SK-N-SH (cell line): Measurements from ENCODE around the gene RBM28. TPM values are rescaled to one million over a fixed set of nuclear protein-coding genes. Genes with fewer than 3 reads are reported as not detected.

Source experiments
- CTCF ChIA-PET: fragments of 300-600, 350-600 bp; formaldehyde crosslinking; extraction: SDS; loops from one replicate; lab custom pipeline; 2021; lab: Yijun Ruan, JAX
- POLR2A ChIA-PET: fragments of 350-600 bp; sonication (Branson Sonifier 250); formaldehyde crosslinking; extraction: SDS; loops from one replicate; lab custom pipeline; 2020; ENCODE audit warnings: antibody characterized with exemption, inconsistent platforms; lab: Yijun Ruan, JAX
- DNase-seq: peaks from one replicate; pipeline ENCODE4 v3.0.0; 2012
- H2AFZ ChIP-seq: fragments of 200-600 bp; sonication (generic); 2 replicates; pipeline ENCODE4 v1.8.1; 2016; ENCODE audit warnings: antibody characterized with exemption, mild to moderate bottlenecking, low read depth
- H3F3A ChIP-seq: fragments of 200-600 bp; sonication (generic); replicated peaks from 2 replicates; pipeline ENCODE3; 2016; ENCODE audit warnings: antibody characterized with exemption, mild to moderate bottlenecking; ENCODE audit not compliant: insufficient read depth
- H3K27ac ChIP-seq, 2 experiments: fragments of 200-500 bp in 1 of 2; fragments of 200-600 bp in 1 of 2; sonication (Bioruptor generic) in 1 of 2; sonication (generic), shearing (Covaris generic) in 1 of 2; 2 replicates each; pipeline versions ENCODE4 v1.5.1 to v1.6.1; 2014 to 2016; ENCODE audit warnings: low read depth in 2 of 2, inconsistent platforms in 1 of 2, low read length in 1 of 2, mild to moderate bottlenecking in 1 of 2, mixed read lengths in 1 of 2
- H3K27me3 ChIP-seq: fragments of 200-600 bp; sonication (generic), shearing (Covaris generic); 2 replicates; pipeline ENCODE4 v1.6.1; 2016; ENCODE audit warnings: mixed run types; ENCODE audit not compliant: insufficient read depth
- H3K36me3 ChIP-seq, 2 experiments: fragments of 200-500 bp in 1 of 2; fragments of 200-600 bp in 1 of 2; sonication (Bioruptor generic) in 1 of 2; sonication (generic) in 1 of 2; replicated peaks in 1 of 2; 2 replicates each; pipeline versions ENCODE3 to v1.5.1; 2014 to 2016; ENCODE audit warnings: low read length in 1 of 2, mild to moderate bottlenecking in 1 of 2; ENCODE audit not compliant: insufficient read depth in 2 of 2, control insufficient read depth in 1 of 2
- H3K4me1 ChIP-seq, 2 experiments: fragments of 200-500 bp in 1 of 2; fragments of 200-600 bp in 1 of 2; sonication (Bioruptor generic) in 1 of 2; sonication (generic), shearing (Covaris generic) in 1 of 2; 2 replicates each; pipeline versions ENCODE4 v1.5.1 to v1.6.1; 2014 to 2016; ENCODE audit warnings: low read depth in 1 of 2, low read length in 1 of 2, mixed run types in 1 of 2; ENCODE audit not compliant: insufficient read depth in 2 of 2, control insufficient read depth in 1 of 2
- H3K4me2 ChIP-seq: fragments of 200-600 bp; sonication (generic), shearing (Covaris generic); 2 replicates; pipeline ENCODE4 v1.6.1; 2017; ENCODE audit warnings: mixed run types
- H3K4me3 ChIP-seq, 2 experiments: fragments of 200-500 bp in 1 of 2; fragments of 200-600 bp in 1 of 2; sonication (Bioruptor generic) in 1 of 2; sonication (generic), shearing (Covaris generic) in 1 of 2; 2 replicates each; pipeline versions ENCODE4 v1.5.1 to v1.8.1; 2014 to 2016; ENCODE audit warnings: low read depth in 2 of 2, inconsistent platforms in 1 of 2, low read length in 1 of 2, mild to moderate bottlenecking in 1 of 2, mixed read lengths in 1 of 2, moderate library complexity in 1 of 2
- H3K79me2 ChIP-seq: fragments of 200-600 bp; sonication (generic); 2 replicates; pipeline ENCODE4 v1.8.1; 2017; ENCODE audit warnings: mild to moderate bottlenecking; ENCODE audit not compliant: insufficient read depth
- H3K9ac ChIP-seq: fragments of 200-600 bp; sonication (generic); 2 replicates; pipeline ENCODE4 v1.6.1; 2017; ENCODE audit warnings: mixed run types
- H3K9me2 ChIP-seq: fragments of 200-600 bp; sonication (generic); 2 replicates; pipeline ENCODE4 v1.6.1; 2017; ENCODE audit warnings: mixed run types
- H3K9me3 ChIP-seq: fragments of 200-600 bp; sonication (generic); 2 replicates; pipeline ENCODE4 v1.6.1; 2017; ENCODE audit warnings: mixed run types, mild to moderate bottlenecking, moderate library complexity
- H4K20me1 ChIP-seq: fragments of 200-600 bp; sonication (generic); 2 replicates; pipeline ENCODE4 v1.6.1; 2017; ENCODE audit warnings: mild to moderate bottlenecking, mixed run types; ENCODE audit not compliant: insufficient read depth
- CTCF ChIP-seq: fragments of 200-600 bp; sonication (generic); IDR thresholded peaks from 2 replicates; pipeline ENCODE4 v1.6.1; 2017; ENCODE audit warnings: antibody characterized with exemption, mild to moderate bottlenecking, moderate library complexity
- EP300 ChIP-seq, 2 experiments: IDR thresholded peaks; 2 replicates each; pipeline versions ENCODE4 v1.4.0 to v1.6.1; 2012; ENCODE audit warnings: borderline replicate concordance in 1 of 2, low read depth in 1 of 2, low read length in 1 of 2
- FOSL2 ChIP-seq: IDR thresholded peaks from 2 replicates; pipeline ENCODE4 v1.4.0; 2012; ENCODE audit warnings: low read depth, mild to moderate bottlenecking, moderate library complexity, borderline replicate concordance
- FOXM1 ChIP-seq: IDR thresholded peaks from 2 replicates; pipeline ENCODE4 v1.4.0; 2012; ENCODE audit warnings: low read depth, mild to moderate bottlenecking
- GABPA ChIP-seq: IDR thresholded peaks from 2 replicates; pipeline ENCODE4 v1.4.0; 2012; ENCODE audit warnings: low read depth, mild to moderate bottlenecking
- GATA2 ChIP-seq: sonication (generic); formaldehyde crosslinking; IDR thresholded peaks from 2 replicates; pipeline ENCODE4 v1.5.0; 2020; ENCODE audit warnings: mild to moderate bottlenecking, missing genetic modification reagents
- IRF3 ChIP-seq: fragments of 150-350 bp; IDR thresholded peaks from 2 replicates; pipeline ENCODE4 v1.6.1; 2016; ENCODE audit warnings: mild to moderate bottlenecking, low read depth, low read length
- JUND ChIP-seq: IDR thresholded peaks from 2 replicates; pipeline ENCODE4 v1.4.0; 2012
- MAX ChIP-seq: IDR thresholded peaks from 2 replicates; pipeline ENCODE4 v1.4.0; 2012; ENCODE audit warnings: low read depth
- MEF2A ChIP-seq: IDR thresholded peaks from 2 replicates; pipeline ENCODE4 v1.4.0; 2012; ENCODE audit warnings: low read depth, borderline replicate concordance
- MXI1 ChIP-seq: IDR thresholded peaks from 2 replicates; pipeline ENCODE4 v1.6.1; 2012; ENCODE audit warnings: mild to moderate bottlenecking, low read depth, low read length, improper control_type of control experiment
- NFIC ChIP-seq: IDR thresholded peaks from 2 replicates; pipeline ENCODE4 v1.4.0; 2012; ENCODE audit warnings: borderline replicate concordance
- PBX3 ChIP-seq: IDR thresholded peaks from 2 replicates; pipeline ENCODE4; 2012
- RAD21 ChIP-seq: IDR thresholded peaks from 2 replicates; pipeline ENCODE4 v1.6.1; 2012; ENCODE audit warnings: mild to moderate bottlenecking, low read length
- REST ChIP-seq: IDR thresholded peaks from 2 replicates; pipeline ENCODE4 v1.6.1; 2012; ENCODE audit warnings: mild to moderate bottlenecking, low read depth, low read length, moderate library complexity
- RFX5 ChIP-seq: IDR thresholded peaks from 2 replicates; pipeline ENCODE4 v1.6.1; 2012; ENCODE audit warnings: mild to moderate bottlenecking, improper control_type of control experiment, low read length
- SIN3A ChIP-seq: IDR thresholded peaks from 2 replicates; pipeline ENCODE4 v1.6.1; 2012; ENCODE audit warnings: low read depth, mild to moderate bottlenecking, low read length, moderate library complexity, borderline replicate concordance
- TAF1 ChIP-seq: IDR thresholded peaks from 2 replicates; pipeline ENCODE4 v1.6.1; 2012; ENCODE audit warnings: low read depth, mild to moderate bottlenecking, low read length, moderate library complexity, borderline replicate concordance
- TCF12 ChIP-seq: IDR thresholded peaks from 2 replicates; pipeline ENCODE4 v1.4.0; 2012
- TEAD4 ChIP-seq: IDR thresholded peaks from 2 replicates; pipeline ENCODE4 v1.4.0; 2012; ENCODE audit warnings: mild to moderate bottlenecking, borderline replicate concordance; ENCODE audit not compliant: insufficient read depth
- USF2 ChIP-seq: fragments of 150-350 bp; IDR thresholded peaks from 2 replicates; pipeline ENCODE4 v1.6.1; 2017; ENCODE audit warnings: antibody characterized with exemption, low read length, low read depth, borderline replicate concordance
- YY1 ChIP-seq: IDR thresholded peaks from 2 replicates; pipeline ENCODE4 v1.4.0; 2012; ENCODE audit warnings: low read depth, mild to moderate bottlenecking
- WGBS: methylation state at CpG from one replicate; pipeline ENCODE4 v1.1.6; 2017; ENCODE audit warnings: low lambda C conversion rate; 5-methylcytosine and 5-hydroxymethylcytosine counted together
- polyA plus RNA-seq, 3 experiments: library from polyadenylated mRNA; depleted of rRNA; stranded (reverse); fragments of >200 nt; gene quantifications; 2 replicates each; pipeline ENCODE4 v1.2.3, GENCODE V29; 2012

The RBM28 gene
- 29.1 and 33.0 TPM in 2 replicates for polyA plus RNA-seq (2012; rRNA removed)
- polyA plus RNA-seq (2012; cell fraction: cytosol; rRNA removed), result 23.7 and 24.9 TPM in 2 replicates
- polyA plus RNA-seq (2012; cell fraction: nucleus; rRNA removed), result 72.3 and 94.0 TPM in 2 replicates

GRCh38 chr7:128343554-128344430, at the start of gene RBM28:
Gene RBM28, minus strand, starts transcription at chr7:128343908. Its CDS starts 115 bp downstream, at chr7:128343793.
- no peaks in the 10 kb centered on the region for H3K27me3 ChIP-seq
- H4K20me1 ChIP-seq, result no peaks in the 10 kb centered on the region
- no peaks in the 10 kb centered on the region for H3K9me3 ChIP-seq
- no peaks in the 10 kb centered on the region for H3K9me2 ChIP-seq
- peak within 1 kb of the TSS; percentile 100 for H2AFZ ChIP-seq
- POLR2A ChIA-PET, result interaction anchor here (0.6 to 3.3 kb wide), 10 partner anchors 11 to 712 kb away, joined by 3 to 22 read pairs (median 4); no protein-coding TSS in a partner anchor
- peaks cover 6 to 19% of the 10 kb centered on the region in 2 experiments for H3K36me3 ChIP-seq
- 13% methylated on average over 49 of the region's 49 CpGs for WGBS
- H3F3A ChIP-seq, result no peaks in the 10 kb centered on the region
- H3K4me2 ChIP-seq, result peak within 1 kb of the TSS; percentile 91
- H3K9ac ChIP-seq, result peak within 1 kb of the TSS; percentile 79
- peak within 1 kb of the TSS; percentile 60 to 80 for H3K4me3 ChIP-seq
- peak; percentile 94 for DNase-seq
- H3K79me2 ChIP-seq, result peaks cover 42% of the 10 kb centered on the region
- peak within 1 kb of the TSS; percentile 73 to 86 for H3K27ac ChIP-seq
- peaks cover 0 to 28% of the 10 kb centered on the region in 2 experiments; a peak in 2 of 4 replicates for H3K4me1 ChIP-seq
- CTCF ChIA-PET, result interaction anchor here (0.6 to 15.8 kb wide), 16 partner anchors 9 to 774 kb away, joined by 3 to 1786 read pairs (median 4); partner anchors contain the start of genes HILPDA, IMPDH1 and PRRT4
- peak; percentile 45 for TF ChIP-seq RFX5
- no peak; the same call in 1 of the 2 replicates for TF ChIP-seq JUND
- peak; percentile 99 for TF ChIP-seq SIN3A
- TF ChIP-seq REST, result peak; percentile 80
- peak; percentile 55; the same call in 1 of the 2 replicates for TF ChIP-seq TEAD4
- peak; percentile 46 for TF ChIP-seq IRF3
- TF ChIP-seq NFIC, result peak; percentile 59
- TF ChIP-seq FOXM1, result peak; percentile 45; the same call in 1 of the 2 replicates
- peak; percentile 99 for TF ChIP-seq TAF1
- peak; percentile 53; the same call in 1 of the 2 replicates for TF ChIP-seq MEF2A
- TF ChIP-seq GATA2, result no peak
- TF ChIP-seq PBX3, result peak; percentile 67
- peak; percentile 99 for TF ChIP-seq GABPA
- TF ChIP-seq YY1, result peak; percentile 97
- TF ChIP-seq USF2, result no peak; the same call in 1 of the 2 replicates
- no peak for TF ChIP-seq CTCF
- peak in 1 of 2 experiments; percentile 70; a peak in 1 of 4 replicates for TF ChIP-seq EP300 (IDR thresholded peaks at IDR 0.05; ENCODE audit: borderline replicate concordance in 1 of 2, low read depth in 1 of 2, low read length in 1 of 2)
- peak; percentile 100 for TF ChIP-seq MXI1
- TF ChIP-seq MAX, result peak; percentile 100
- TF ChIP-seq FOSL2, result peak; percentile 41; the same call in 1 of the 2 replicates
- peak; percentile 31; the same call in 1 of the 2 replicates for TF ChIP-seq RAD21
- peak; percentile 64; the same call in 1 of the 2 replicates for TF ChIP-seq TCF12
